NCI-H2107 treated with DMSO at 0.1 percent for 48 hours (cell line): Measurements from ENCODE around the gene NAB2.
"Not testable (repeated sequence)": the region's sequence is repeated elsewhere in the genome, so short reads cannot be mapped to it uniquely, and the experiment has no call there.

Experiments
- DNase-seq: peaks from one replicate; lab custom pipeline; 2025; ENCODE audit not compliant: unreplicated experiment; lab: John Stamatoyannopoulos, UW

NAB2 gene

DNA sequence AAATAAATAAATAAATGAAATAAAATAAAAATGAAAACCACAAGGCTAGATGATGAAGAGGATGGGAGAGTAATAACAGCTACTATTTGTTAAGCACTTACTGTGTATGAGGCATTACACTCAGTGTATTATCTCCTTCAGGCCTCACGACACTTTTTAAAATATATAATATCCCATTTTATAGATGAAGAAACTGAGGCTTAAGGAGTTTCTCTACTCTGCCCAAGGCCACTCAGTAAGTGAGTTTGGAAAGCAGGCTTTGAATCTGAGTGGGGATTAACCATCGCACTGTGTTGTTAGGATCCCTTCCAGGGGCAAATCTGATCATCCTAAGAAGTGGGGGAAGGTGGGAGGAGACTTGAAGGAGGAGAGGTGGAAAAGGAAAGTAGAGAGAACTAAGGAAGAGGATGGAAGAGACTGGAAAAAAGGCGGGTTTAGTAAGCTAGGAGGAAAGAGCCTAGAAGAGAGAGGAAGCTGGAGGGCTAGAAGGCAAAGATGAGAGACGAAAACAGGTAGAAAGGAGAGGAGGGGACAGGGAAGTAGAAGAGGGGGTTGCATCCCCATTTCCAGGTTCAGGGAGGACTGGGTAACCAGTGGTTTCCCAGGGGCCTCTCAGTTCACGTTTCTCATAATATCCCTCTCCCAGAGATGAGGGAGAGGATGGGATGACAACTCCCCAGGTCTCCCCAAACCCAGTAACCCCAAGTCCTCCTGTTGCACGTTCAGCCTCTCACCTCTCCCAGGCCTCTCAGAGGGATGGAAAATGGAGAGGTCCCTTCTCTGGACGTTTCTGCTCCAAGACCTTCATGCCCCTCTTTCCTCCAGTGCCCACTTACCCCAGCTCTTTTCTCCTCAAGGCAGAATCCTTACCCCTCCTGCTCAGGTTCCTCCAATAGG lies 20.5 kb downstream of the NAB2 start:
- no peak for DNase-seq

DNA sequence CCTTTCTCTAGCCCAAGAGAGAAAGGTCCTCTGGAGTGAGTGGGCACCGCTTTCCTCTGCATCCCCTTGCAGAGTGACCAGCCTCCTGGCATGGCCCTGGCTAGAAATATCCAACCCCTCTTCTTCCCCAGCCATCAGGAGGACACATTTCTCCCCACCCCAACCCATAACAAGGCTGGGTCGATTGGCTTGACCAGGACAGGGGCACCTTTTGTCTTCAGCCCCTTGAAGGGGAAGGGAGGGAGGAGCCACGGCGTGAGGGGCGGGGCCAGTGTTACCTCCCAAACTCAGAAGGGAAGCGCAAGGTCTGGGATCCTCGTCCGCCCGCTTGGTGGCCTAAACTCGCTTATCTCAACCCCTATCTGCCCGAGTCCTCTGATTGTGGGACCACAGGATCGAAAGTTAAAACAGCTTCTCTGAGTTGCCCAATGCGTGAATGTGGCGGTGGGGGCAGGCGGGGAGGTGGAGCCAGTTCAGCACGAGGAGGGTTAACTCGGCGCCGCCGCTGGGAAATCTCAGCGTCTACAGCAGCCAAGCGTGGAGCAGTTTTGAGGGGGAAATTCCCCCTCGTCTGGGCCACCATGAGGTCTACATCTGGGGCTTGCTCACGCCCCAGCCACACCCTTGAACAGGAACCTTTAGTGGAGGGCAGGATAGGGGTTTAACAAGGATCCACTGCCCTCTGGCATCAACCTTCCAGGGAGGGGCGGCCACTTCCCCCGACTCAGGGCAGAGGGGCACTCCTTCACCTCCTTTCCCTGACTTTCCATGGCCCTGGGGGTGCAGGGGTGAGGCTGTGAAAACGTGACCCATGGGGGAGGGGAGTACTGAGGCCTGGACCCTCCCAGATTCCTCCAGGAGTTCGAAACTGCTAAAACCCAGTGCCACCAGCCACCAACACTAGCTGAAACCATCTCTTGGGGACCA lies 21.5 kb downstream of the NAB2 start:
- DNase-seq, result no peak

DNA sequence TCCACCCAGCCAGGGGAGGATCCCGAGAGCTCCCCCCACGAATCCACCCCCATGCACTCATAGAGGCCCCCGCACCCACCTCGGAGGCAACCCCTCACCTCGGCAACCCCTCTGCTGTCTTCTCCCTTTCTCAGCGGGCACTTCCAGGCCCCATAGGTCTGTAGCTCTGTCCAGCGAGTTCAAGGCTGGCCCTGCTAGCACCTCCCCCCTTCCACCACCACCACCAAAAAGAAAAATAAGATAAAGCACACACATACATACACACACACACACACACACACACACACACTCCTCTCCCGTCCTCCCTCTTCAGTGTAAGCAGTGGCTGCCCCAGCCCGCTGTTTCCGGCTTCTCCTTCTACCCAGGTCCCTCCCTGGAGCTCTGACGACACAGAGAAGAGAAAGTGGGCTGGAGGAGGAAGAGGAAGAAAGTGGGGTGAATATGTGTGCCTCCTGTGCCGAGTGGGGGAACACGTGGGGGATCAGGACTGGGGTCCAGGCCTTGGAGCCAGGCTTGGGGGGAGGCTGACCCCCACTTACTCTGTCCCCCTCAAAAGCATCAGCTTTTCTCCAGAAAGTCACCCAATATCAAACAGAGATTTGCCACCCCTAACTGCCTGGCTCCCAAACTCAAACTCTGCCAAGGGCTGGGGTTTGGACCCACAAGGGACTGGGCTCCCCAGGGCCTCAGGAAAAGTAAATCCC lies 22.3 kb downstream of the NAB2 start, which contains the start of gene STAT6:
Gene STAT6, minus strand, starts transcription at position 332 of the 704 bp plus-strand sequence. CDS start 3,084 bp downstream, outside the sequence.
- peak; percentile 20 for DNase-seq

DNA sequence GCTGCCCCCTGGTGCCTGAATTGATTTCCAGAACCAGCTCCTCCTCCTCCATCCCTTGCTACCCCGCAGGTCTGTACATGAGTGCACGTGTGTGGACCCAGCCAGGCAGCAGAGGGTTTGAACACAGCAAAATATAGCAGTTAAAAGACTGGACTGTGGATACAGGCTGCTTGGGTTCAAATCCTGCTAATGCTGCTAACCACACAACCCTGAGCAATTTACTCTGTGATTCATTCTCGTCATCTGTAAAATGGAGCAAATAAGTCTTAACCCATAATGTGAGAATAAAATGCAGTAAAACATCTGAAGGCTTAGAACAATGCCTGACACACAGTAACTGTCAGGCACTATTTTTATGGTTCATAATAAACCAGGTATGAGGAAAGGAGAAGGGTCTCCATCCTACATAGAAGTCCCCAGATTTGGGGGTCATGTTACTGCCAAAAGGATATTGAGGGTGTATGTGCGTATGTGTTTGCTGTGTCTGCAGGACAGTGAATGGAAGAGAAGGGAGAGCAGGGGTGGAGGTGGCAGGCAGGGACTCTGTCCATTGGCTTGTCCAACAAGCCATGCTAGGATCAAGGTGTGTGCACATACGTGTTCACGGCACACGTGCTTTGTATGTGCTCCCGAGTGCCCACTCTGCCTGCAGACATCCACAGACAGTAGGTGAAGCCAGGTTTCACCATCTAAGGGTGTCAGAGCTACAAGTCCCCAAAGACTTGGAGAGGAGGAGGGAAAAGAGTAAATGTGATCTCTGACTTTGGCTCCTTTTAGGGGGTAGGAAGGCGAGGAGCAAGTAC lies 23.8 kb downstream of the NAB2 start:
- no peak for DNase-seq

DNA sequence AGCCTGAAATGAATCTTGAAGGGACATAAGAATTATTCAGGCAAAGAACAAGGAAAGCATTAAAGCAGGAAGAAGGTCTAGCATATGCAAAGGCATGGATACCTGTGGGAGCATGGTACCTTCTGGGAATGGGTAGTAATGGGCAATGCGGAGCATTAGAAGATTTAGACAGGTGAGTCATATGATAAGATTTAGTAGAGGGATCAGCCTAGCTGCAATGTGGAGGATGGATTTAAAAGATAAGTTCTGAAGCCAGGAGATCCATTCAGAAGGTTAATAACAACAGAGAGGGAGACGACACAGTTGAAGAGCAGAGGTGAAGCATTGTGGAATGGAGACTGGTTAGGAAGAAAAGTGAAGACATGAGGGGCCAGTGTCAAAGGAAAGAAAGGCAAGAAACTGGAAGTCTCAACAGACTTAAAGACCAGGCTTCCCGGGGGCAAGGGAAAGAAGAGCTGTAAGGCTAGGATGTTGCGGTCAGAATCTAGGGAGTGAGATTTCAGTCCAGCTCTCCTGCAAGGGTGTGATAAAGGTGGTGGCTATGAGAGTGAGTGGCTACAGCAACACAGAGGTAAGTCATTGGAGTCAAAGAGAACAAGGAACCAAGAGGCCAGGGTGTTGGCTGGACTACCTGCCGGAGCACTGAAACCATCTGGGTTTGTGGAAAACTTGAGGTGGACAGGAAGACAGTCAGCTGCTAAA lies 27.8 kb downstream of the NAB2 start:
- DNase-seq, result no peak

DNA sequence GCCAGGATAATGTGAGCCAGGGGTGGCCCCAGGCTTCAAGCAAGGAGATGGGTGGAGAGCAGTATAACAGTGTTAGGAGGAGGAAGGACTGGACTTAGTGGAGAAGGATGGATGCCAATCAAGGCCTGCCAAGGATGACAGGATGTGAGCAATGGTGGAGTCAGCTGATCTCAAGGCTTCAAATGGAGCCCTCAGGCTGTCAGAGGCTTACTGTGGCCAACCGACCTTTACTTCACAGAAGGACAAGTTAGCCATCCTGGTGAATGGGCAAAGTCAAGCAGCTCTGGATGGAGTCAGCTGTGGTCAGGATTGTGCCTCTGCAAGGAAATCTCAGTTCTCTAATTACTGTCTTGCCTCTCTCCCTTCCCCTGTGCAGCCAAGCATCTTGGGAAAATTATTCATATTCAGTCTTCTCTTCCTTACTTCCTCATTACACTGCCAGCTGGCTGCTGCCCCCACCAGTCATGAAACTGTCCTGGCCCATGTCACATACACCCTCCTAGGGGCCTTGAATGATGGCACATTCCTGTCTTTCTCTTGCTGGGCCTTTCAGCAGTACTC lies 29.9 kb downstream of the NAB2 start:
- no peak for DNase-seq

DNA sequence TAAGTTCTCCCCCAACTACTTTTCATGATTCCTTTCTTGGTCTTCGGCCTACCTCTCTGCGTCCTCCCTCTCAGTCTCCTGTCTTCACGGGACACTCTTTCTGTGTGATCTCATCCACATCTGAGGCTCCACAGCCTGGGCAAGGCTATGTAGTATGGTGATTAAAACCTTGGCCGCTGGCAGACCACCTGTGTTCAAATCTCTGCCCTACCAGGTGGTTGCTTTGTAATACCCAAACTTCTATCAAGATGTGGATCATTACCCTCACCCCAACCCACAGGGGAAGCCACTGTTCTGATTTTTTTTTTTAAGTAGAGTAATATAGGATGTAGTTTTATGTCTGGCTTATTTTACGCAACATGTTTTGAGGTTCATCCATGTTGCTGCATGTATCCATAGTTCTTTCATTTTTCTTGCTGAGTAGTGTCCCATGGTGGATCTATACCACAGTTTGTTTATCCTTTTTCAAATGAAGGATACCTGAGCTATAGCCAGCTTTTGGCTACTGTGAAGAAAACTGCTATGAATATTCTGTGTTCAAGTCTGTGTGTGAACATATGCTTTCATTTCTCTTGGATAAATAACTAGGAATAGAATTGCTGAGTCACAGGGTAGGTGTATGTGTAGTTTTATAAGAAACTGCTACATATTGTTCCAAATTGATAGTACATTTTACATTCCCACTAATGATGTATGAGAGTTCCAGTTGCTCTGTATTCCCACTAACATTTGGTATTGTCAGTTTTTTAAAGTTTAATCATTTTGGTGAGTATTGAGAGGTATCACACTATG lies 30.6 kb downstream of the NAB2 start:
- no peak for DNase-seq

DNA sequence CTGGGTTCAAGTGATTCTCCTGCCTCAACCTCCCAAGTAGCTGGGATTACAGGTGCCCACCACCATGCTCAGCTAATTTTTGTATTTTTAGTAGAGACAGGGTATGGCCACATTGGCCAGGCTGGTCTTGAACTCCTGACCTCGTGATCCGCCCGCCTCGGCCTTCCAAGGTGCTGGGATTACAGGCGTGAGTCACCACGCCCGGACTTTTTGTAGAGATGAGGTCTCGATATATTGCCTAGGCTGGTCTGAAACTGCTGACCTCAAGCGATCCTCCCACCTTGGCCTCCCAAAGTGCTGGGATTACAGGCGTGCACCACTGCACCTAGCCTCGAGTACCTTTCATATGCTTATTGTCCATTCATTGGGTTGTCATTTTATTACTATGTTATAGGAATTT lies 31.8 kb downstream of the NAB2 start:
- not testable (repeated sequence) for DNase-seq

DNA sequence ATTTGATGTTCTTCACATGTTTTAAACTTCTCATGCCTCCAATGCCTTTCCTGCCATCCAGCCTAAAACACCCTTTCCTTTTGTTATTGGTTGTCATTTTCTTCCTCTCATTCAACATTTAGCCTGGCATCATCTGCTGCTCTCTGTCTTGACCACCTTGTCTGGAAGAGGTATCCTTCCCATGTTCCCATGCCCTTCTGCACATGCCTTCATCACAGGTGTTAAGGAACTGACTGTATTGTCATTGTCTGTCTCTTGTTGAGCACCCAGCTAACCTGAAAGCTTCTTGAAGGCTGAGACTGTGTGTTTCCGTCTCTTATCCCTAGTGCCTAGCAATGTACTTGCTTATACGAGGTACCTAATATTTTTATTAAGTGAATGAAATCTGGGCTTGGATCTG lies 34.9 kb downstream of the NAB2 start:
- DNase-seq, result no peak

DNA sequence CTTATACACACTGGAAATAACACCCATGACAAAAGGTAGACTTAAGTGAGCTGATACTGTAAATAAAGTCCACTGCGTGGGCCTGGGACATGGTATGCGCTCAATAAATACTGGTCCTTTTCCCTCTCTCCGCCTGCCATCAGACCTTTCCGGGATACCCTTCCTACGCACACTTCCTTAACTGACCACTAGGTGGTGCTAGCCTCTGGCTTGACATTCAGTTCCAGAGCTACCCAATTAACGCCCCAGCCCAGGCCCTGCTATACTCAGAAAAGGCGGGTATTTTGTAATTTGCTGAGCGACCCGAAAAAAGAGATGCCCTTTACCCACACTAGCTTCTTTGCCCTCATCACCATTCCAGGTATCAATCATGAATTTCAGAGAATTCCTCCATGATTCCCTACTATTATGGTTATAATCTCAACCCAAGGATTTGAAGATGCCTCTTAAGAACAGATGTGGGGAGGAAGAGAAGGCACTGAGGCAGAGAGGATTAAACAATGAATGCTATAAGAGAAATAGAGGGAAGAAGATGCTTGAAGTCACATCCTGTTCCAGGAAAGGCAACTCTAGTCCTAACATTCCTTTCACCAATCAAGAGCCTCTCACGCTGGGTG lies 35.5 kb downstream of the NAB2 start:
- DNase-seq, result peak; percentile 87

DNA sequence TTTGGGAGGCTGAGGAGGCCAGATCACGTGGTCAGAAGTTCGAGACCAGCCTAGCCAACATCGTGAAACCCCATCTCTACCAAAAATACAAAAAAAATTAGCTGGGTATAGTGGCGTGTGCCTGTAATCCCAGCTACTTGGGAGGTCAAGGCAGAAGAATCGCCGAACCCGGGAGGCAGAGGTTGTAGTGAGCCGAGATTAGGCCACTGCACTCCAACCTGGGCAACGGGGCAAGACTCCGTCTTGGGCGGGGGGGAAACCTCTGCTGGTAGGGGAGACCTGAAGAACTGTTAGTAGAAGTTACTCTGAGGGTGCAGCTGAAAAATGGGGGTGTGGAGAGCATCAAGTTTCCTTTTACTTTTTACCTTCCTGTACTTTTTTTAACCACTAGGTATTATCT lies 37.1 kb downstream of the NAB2 start:
- no peak for DNase-seq

DNA sequence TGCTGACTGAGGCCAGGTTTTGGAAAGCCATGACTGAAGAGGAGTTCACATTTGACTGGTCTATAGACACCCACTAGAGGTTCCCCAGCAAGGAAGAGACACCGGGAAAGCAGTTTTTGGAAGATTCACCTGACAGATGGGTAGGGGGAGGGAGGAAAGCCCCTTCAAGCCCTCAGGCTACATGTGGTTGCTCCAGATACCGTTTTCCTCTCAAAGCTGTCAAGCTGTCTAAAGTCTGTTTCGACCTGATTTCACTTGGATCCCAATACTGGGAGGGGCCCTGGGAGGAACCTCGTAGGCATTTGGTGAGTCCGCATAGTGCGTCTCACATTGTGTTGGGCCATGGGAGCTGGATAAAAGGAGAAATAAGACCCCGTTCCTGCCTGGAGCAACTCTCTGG lies 37.6 kb downstream of the NAB2 start:
- no peak for DNase-seq

DNA sequence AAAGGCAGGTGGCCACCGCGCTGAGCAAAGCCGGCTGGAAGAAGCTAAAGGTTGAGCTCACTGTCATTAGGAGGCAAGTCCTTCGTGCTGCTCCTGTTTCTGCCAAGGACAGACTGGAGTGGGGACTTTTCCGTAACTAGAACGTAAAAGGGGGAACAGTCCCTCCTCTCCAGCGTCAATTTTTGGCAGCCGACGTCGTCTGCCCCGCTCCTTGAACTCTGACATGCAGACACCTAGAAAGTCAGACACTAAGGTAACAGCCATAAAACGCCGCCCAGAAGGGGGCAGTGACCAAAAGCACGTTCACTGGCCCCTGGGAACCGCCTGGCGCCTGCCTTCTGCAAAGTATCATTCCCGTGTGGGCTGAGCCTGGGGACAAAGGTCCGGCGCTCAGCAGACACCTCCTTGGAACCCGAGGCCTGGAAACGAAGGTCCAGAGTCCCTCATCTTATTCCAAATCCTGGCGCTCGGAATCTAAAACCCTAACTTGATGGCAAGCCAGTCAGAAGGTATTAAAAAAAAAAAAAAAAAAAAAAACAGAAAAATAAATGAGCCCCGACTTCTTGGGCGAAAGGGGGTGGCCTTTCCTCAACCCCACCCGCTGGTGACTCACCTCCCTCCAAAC lies 38.3 kb downstream of the NAB2 start:
- DNase-seq, result peak; percentile 40

DNA sequence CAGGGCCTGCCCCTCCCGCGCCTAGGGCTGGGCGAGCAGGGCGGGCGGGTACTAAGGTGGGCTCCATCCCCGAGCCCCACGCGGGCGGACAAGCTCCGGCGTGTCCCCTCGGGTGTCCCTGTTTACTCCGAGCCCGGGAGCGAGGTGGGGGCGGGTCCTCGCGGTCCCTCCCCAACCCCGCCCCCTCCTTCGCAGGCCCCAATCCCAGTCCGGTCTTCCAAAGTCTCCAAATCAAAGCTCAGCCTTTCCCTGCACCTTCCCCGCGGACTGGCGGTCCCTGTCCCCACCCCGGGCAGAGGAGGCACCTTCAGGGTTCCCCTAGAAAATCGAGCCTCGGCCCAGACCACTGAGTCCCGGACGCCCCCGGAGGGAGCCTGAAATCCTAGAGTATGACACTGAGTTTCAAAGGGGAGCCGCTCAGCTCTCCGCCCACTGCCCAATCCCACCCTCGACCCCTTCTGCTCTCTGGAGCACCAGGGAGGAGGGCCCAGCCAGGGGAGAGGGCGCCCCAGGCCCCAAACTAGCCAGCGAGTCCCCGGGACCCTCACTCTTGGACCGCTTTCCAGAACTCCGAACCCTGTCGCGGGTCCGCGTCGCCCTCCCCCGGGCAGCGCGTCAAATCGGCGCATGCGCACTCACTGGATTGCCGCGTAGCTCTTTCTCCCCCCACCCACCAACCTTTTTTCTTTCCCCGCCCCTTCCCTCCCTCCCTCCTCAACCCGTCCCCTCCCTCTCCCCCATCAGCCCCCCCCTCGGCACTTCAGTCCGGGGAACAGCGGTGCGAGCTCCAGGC lies 39.0 kb downstream of the NAB2 start, which contains the start of gene LRP1:
Gene LRP1, plus strand, starts transcription at position 758 of the 793 bp plus-strand sequence. CDS start 482 bp downstream, outside the sequence.
- peak; percentile 69 for DNase-seq

DNA sequence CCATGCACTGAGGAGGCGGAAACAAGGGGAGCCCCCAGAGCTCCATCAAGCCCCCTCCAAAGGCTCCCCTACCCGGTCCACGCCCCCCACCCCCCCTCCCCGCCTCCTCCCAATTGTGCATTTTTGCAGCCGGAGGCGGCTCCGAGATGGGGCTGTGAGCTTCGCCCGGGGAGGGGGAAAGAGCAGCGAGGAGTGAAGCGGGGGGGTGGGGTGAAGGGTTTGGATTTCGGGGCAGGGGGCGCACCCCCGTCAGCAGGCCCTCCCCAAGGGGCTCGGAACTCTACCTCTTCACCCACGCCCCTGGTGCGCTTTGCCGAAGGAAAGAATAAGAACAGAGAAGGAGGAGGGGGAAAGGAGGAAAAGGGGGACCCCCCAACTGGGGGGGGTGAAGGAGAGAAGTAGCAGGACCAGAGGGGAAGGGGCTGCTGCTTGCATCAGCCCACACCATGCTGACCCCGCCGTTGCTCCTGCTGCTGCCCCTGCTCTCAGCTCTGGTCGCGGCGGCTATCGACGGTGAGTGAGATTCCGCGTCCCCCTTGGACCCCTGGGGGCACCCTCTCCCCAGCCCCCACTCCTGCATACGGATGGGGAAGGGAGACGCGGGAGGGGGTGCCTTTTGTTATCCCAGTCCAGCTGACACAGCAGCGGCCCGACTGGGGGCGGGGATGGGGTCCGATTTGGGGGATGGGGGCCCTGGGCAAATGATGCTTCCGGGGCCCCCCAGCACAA lies 39.8 kb downstream of the NAB2 start:
- DNase-seq, result no peak

DNA sequence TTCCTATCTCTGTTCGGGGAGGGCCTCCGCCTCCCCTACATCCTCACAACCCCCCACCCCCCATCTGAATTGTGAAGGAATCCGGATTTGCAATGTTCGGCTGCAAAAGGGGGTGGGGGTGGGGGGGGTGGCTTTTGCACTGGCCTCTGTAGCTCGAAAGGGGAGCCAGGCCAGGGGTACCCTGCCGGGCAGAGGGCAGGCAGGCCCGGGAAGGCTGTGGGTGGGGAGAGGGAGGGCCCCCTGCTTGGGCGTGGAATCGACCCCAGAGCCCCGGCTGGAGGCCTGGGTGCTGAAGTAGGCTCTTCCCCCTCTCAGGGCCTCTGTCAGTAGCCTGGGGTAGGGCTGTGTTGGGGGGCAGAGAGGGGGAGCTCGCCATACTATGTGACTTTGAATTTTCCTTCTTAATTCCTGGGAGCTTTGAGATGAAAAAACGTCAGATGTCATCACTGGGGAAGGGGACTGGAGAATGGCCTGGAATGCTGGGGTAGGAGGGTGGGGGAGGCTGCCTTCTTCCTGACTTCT lies 40.5 kb downstream of the NAB2 start:
- DNase-seq, result no peak
